HEK293 (cell line): Measurements from ENCODE around the gene MEGF6.

Source experiments
- CTCF ChIA-PET: fragments of 350-600 bp; formaldehyde crosslinking; extraction: SDS; loops from one replicate; lab custom pipeline; 2021; ENCODE audit warnings: antibody characterized with exemption; lab: Yijun Ruan, JAX
- POLR2A ChIA-PET: fragments of 300-600 bp; formaldehyde crosslinking; extraction: SDS; loops from one replicate; lab custom pipeline; 2020; ENCODE audit warnings: antibody characterized with exemption, inconsistent platforms; lab: Yijun Ruan, JAX
- H3K27ac ChIP-seq: fragments of 200-500 bp; sonication (Bioruptor generic); 2 replicates; pipeline ENCODE4 v1.5.1; 2014; ENCODE audit warnings: low read depth, low read length, control low read depth, inconsistent platforms; ENCODE audit errors: extremely low read depth
- H3K36me3 ChIP-seq, 2 experiments: fragments of 200-500 bp in 1 of 2; sonication (Bioruptor generic) in 1 of 2; 1 replicate in 1 of 2; 2 replicates in 1 of 2; pipeline ENCODE4 v1.5.1; 2014 to 2017; ENCODE audit warnings: inconsistent platforms in 2 of 2, low read length in 2 of 2; ENCODE audit not compliant: control insufficient read depth in 2 of 2, insufficient read depth in 1 of 2
- H3K4me1 ChIP-seq: fragments of 200-500 bp; sonication (Bioruptor generic); 2 replicates; pipeline ENCODE4 v1.5.1; 2014; ENCODE audit warnings: mild to moderate bottlenecking, low read length, inconsistent platforms; ENCODE audit not compliant: control insufficient read depth, insufficient read depth
- H3K4me3 ChIP-seq: 2 replicates; pipeline ENCODE4 v1.5.1; 2011; ENCODE audit warnings: low read depth, mild to moderate bottlenecking, control low read depth, low read length, moderate library complexity
- H3K9me3 ChIP-seq: fragments of 200-500 bp; sonication (Bioruptor generic); 2 replicates; pipeline ENCODE4 v1.5.1; 2014; ENCODE audit warnings: low read depth, low read length, inconsistent platforms; ENCODE audit not compliant: control insufficient read depth, insufficient read depth
- FEZF1 ChIP-seq: fragments of 450-650 bp; formaldehyde crosslinking; IDR thresholded peaks from 2 replicates; pipeline ENCODE4 v1.5.1; 2016; ENCODE audit warnings: missing biosample characterization, missing genetic modification characterization
- HIC1 ChIP-seq: fragments of 450-650 bp; formaldehyde crosslinking; IDR thresholded peaks from 2 replicates; pipeline ENCODE4 v1.5.1; 2016; ENCODE audit warnings: missing biosample characterization, missing genetic modification characterization
- KLF1 ChIP-seq: fragments of 450-650 bp; formaldehyde crosslinking; IDR thresholded peaks from 2 replicates; pipeline ENCODE4 v1.5.1; 2016; ENCODE audit warnings: missing biosample characterization, missing genetic modification characterization
- KLF16 ChIP-seq: fragments of 450-650 bp; formaldehyde crosslinking; IDR thresholded peaks from 2 replicates; pipeline ENCODE4 v1.5.1; 2017; ENCODE audit warnings: missing biosample characterization, missing genetic modification characterization
- KLF7 ChIP-seq: fragments of 450-650 bp; formaldehyde crosslinking; IDR thresholded peaks from 2 replicates; pipeline ENCODE4 v1.5.1; 2016; ENCODE audit warnings: missing biosample characterization, missing genetic modification characterization, borderline replicate concordance
- SP7 ChIP-seq: fragments of 450-650 bp; formaldehyde crosslinking; IDR thresholded peaks from 2 replicates; pipeline ENCODE4 v1.5.1; 2016; ENCODE audit warnings: missing biosample characterization, missing genetic modification characterization
- ZBTB11 ChIP-seq: fragments of 450-650 bp; formaldehyde crosslinking; conservative IDR thresholded peaks from 2 replicates; pipeline ENCODE4 v1.5.1; 2016; ENCODE audit warnings: low read depth, missing biosample characterization, missing genetic modification characterization
- ZNF23 ChIP-seq: fragments of 450-650 bp; formaldehyde crosslinking; IDR thresholded peaks from 2 replicates; pipeline ENCODE4 v1.5.1; 2016; ENCODE audit warnings: missing biosample characterization, missing genetic modification characterization, borderline replicate concordance
- ZNF248 ChIP-seq: fragments of 450-650 bp; formaldehyde crosslinking; IDR thresholded peaks from 2 replicates; pipeline ENCODE4 v1.5.1; 2017; ENCODE audit warnings: missing biosample characterization, missing genetic modification characterization
- ZNF274 ChIP-seq, 2 experiments: fragments of 200-500 bp in 1 of 2; fragments of 450-650 bp in 1 of 2; sonication (Bioruptor generic) in 1 of 2; formaldehyde crosslinking in 1 of 2; IDR thresholded peaks; 2 replicates each; pipeline versions ENCODE4 v1.5.1 to v1.6.1; 2014 to 2016; ENCODE audit warnings: borderline replicate concordance in 1 of 2, inconsistent platforms in 1 of 2, low read length in 1 of 2, missing biosample characterization in 1 of 2, missing genetic modification characterization in 1 of 2
- ZNF404 ChIP-seq: fragments of 450-650 bp; formaldehyde crosslinking; IDR thresholded peaks from 2 replicates; pipeline ENCODE4 v1.5.1; 2017; ENCODE audit warnings: missing biosample characterization, missing genetic modification characterization
- ZNF426 ChIP-seq: fragments of 450-650 bp; formaldehyde crosslinking; IDR thresholded peaks from 2 replicates; pipeline ENCODE4 v1.5.1; 2017; ENCODE audit warnings: missing biosample characterization, missing genetic modification characterization, mild to moderate bottlenecking, inconsistent platforms, moderate library complexity
- ZNF521 ChIP-seq: fragments of 450-650 bp; formaldehyde crosslinking; IDR thresholded peaks from 2 replicates; pipeline ENCODE4 v1.5.1; 2017; ENCODE audit warnings: missing biosample characterization, mild to moderate bottlenecking, missing genetic modification characterization
- ZNF580 ChIP-seq: fragments of 450-650 bp; formaldehyde crosslinking; IDR thresholded peaks from 2 replicates; pipeline ENCODE4 v1.5.1; 2016; ENCODE audit warnings: missing biosample characterization, missing genetic modification characterization
- ZNF600 ChIP-seq: fragments of 450-650 bp; formaldehyde crosslinking; IDR thresholded peaks from 2 replicates; pipeline ENCODE4 v1.5.1; 2016; ENCODE audit warnings: missing biosample characterization, missing genetic modification characterization
- ZNF626 ChIP-seq: fragments of 450-650 bp; sonication (Bioruptor Pico); formaldehyde crosslinking; IDR thresholded peaks from 2 replicates; pipeline ENCODE4 v1.5.1; 2018; ENCODE audit warnings: missing biosample characterization, missing genetic modification characterization, inconsistent platforms
- ZNF639 ChIP-seq: fragments of 450-650 bp; formaldehyde crosslinking; IDR thresholded peaks from 2 replicates; pipeline ENCODE4 v1.5.1; 2016; ENCODE audit warnings: missing biosample characterization, missing genetic modification characterization
- ZNF658 ChIP-seq: fragments of 450-650 bp; formaldehyde crosslinking; IDR thresholded peaks from 2 replicates; pipeline ENCODE4; 2016; ENCODE audit warnings: missing biosample characterization, missing genetic modification characterization
- ZSCAN30 ChIP-seq: fragments of 450-650 bp; IDR thresholded peaks from 2 replicates; pipeline ENCODE4 v1.5.1; 2018; ENCODE audit warnings: missing biosample characterization, mild to moderate bottlenecking, missing genetic modification characterization, moderate library complexity
- TF ChIP-seq, protein P1 (sequence below): fragments of 450-650 bp; formaldehyde crosslinking; IDR thresholded peaks from 2 replicates; pipeline ENCODE4 v1.5.1; 2016; ENCODE audit warnings: missing biosample characterization, missing genetic modification characterization
- TF ChIP-seq, protein P2 (sequence below): fragments of 450-650 bp; formaldehyde crosslinking; IDR thresholded peaks from 2 replicates; pipeline ENCODE4 v1.5.1; 2016; ENCODE audit warnings: missing biosample characterization, missing genetic modification characterization

MEGF6 gene

GRCh38 chr1:3469849-3470649 lies 141.3 kb downstream of the MEGF6 start (continued):
- TF ChIP-seq ZNF274 (IDR thresholded peaks at IDR 0.05; ENCODE audit: low read length) = no peak
- TF ChIP-seq ZNF274 (tag by site-specific recombination; IDR thresholded peaks at IDR 0.05; ENCODE audit: borderline replicate concordance) = no peak
- TF ChIP-seq ZNF658 (tag by site-specific recombination) = no peak
- TF ChIP-seq ZBTB11 (tag by site-specific recombination) = no peak
- no peak for TF ChIP-seq ZSCAN30
- TF ChIP-seq ZNF639 (tag by site-specific recombination) = no peak
- no peak for TF ChIP-seq ZNF404 (tag by site-specific recombination)
- TF ChIP-seq, protein P1, sequence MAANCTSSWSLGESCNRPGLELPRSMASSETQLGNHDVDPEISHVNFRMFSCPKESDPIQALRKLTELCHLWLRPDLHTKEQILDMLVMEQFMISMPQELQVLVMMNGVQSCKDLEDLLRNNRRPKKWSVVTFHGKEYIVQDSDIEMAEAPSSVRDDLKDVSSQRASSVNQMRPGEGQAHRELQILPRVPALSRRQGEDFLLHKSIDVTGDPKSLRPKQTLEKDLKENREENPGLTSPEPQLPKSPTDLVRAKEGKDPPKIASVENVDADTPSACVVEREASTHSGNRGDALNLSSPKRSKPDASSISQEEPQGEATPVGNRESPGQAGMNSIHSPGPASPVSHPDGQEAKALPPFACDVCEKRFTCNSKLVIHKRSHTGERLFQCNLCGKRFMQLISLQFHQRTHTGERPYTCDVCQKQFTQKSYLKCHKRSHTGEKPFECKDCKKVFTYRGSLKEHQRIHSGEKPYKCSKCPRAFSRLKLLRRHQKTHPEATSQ (tag by site-specific recombination) = no peak

GRCh38 chr1:3469104-3469848 lies 142.0 kb downstream of the MEGF6 start:
- H3K27ac ChIP-seq = no peak overlapping the region
- no peaks in the 10 kb centered on the region for H3K4me1 ChIP-seq
- H3K36me3 ChIP-seq = peaks cover 0 to 10% of the 10 kb centered on the region in 2 experiments; a peak in 1 of 3 replicates
- ChIA-PET CTCF (interaction anchor here (1.5 kb wide), 1 partner anchor 152 kb away, joined by 3 read pairs; no protein-coding TSS in a partner anchor), POLR2A (no interaction called here)
- no peaks in the 10 kb centered on the region for H3K9me3 ChIP-seq
- no peak overlapping the region for H3K4me3 ChIP-seq
- TF ChIP-seq ZNF23 (tag by site-specific recombination) (no peak), ZNF626 (no peak), KLF7 (tag by site-specific recombination) (no peak), ZNF274 (IDR thresholded peaks at IDR 0.05; ENCODE audit: low read length) (no peak), ZNF274 (tag by site-specific recombination; IDR thresholded peaks at IDR 0.05; ENCODE audit: borderline replicate concordance) (no peak), SP7 (tag by site-specific recombination) (no peak), FEZF1 (tag by site-specific recombination) (no peak), HIC1 (tag by site-specific recombination) (no peak), ZNF426 (tag by site-specific recombination) (no peak), ZNF248 (tag by site-specific recombination) (no peak), ZNF600 (no peak), ZNF521 (tag by site-specific recombination) (no peak), KLF1 (no peak), ZNF580 (no peak), KLF16 (tag by site-specific recombination) (no peak)
- TF ChIP-seq, protein P2, sequence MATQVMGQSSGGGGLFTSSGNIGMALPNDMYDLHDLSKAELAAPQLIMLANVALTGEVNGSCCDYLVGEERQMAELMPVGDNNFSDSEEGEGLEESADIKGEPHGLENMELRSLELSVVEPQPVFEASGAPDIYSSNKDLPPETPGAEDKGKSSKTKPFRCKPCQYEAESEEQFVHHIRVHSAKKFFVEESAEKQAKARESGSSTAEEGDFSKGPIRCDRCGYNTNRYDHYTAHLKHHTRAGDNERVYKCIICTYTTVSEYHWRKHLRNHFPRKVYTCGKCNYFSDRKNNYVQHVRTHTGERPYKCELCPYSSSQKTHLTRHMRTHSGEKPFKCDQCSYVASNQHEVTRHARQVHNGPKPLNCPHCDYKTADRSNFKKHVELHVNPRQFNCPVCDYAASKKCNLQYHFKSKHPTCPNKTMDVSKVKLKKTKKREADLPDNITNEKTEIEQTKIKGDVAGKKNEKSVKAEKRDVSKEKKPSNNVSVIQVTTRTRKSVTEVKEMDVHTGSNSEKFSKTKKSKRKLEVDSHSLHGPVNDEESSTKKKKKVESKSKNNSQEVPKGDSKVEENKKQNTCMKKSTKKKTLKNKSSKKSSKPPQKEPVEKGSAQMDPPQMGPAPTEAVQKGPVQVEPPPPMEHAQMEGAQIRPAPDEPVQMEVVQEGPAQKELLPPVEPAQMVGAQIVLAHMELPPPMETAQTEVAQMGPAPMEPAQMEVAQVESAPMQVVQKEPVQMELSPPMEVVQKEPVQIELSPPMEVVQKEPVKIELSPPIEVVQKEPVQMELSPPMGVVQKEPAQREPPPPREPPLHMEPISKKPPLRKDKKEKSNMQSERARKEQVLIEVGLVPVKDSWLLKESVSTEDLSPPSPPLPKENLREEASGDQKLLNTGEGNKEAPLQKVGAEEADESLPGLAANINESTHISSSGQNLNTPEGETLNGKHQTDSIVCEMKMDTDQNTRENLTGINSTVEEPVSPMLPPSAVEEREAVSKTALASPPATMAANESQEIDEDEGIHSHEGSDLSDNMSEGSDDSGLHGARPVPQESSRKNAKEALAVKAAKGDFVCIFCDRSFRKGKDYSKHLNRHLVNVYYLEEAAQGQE (tag by site-specific recombination) = no peak
